ENCODE data around the gene SHLD3. TPM values are rescaled to one million over a fixed set of nuclear protein-coding genes. Genes with fewer than 3 reads are reported as not detected.

Gene SHLD3
- total RNA-seq: 2.0 and 3.6 TPM in 2 replicates

GRCh38 chr5:65624571-65625555 lies at the start of gene SHLD3, which contains the start of gene TRAPPC13:
TSS of gene SHLD3 (plus strand) at chr5:65625027. CDS start at chr5:65629588, 4,561 bp downstream.
TSS of gene TRAPPC13 (plus strand) at chr5:65625027. CDS start at chr5:65625061, 34 bp downstream.

GRCh38 chr5:65624025-65624570 lies 729 bp upstream of the SHLD3 start, which contains the start of gene TRIM23:
TSS of gene TRIM23 (minus strand) at chr5:65624333. CDS start at chr5:65624274, 59 bp downstream.

Other genes starting within 250 kb of the SHLD3 start
- gene ADAMTS6, start 143.1 kb upstream of the SHLD3 start, total RNA-seq: 33.2 and 52.8 TPM in 2 replicates
- 2.8 and 20.9 TPM in 2 replicates for gene CENPK, start 61.9 kb upstream of the SHLD3 start, total RNA-seq
- 35.9 and 59.1 TPM in 2 replicates for gene PPWD1, start 61.7 kb upstream of the SHLD3 start, total RNA-seq
- 25.0 and 34.4 TPM in 2 replicates for gene TRIM23, start 694 bp upstream of the SHLD3 start, total RNA-seq
- 18.7 and 36.1 TPM in 2 replicates for gene TRAPPC13, start within 50 bp of the SHLD3 start, total RNA-seq
- gene SGTB, start 97.1 kb downstream of the SHLD3 start, total RNA-seq: 12.6 and 19.6 TPM in 2 replicates
- 22.8 and 43.6 TPM in 2 replicates for gene NLN, start 97.2 kb downstream of the SHLD3 start, total RNA-seq